NB4 (cell line): ENCODE results near the gene HDAC9.

Experiments
- POLR2A ChIP-seq: IDR thresholded peaks from 2 replicates; pipeline ENCODE4 v1.6.1; 2011; ENCODE audit warnings: mild to moderate bottlenecking; ENCODE audit not compliant: insufficient read length; ENCODE audit errors: extremely low read depth
- TF ChIP-seq, protein P1 (sequence below): IDR thresholded peaks from one replicate; pipeline ENCODE4 v1.5.1; 2012; ENCODE audit warnings: low read depth, low read length
- TF ChIP-seq, protein P2 (sequence below): IDR thresholded peaks from 2 replicates; pipeline ENCODE4 v1.6.1; 2011; ENCODE audit warnings: low read depth, low read length

GRCh38 chr7:18834577-18834976, 339.0 kb downstream of the HDAC9 start:
- TF ChIP-seq, protein P1, sequence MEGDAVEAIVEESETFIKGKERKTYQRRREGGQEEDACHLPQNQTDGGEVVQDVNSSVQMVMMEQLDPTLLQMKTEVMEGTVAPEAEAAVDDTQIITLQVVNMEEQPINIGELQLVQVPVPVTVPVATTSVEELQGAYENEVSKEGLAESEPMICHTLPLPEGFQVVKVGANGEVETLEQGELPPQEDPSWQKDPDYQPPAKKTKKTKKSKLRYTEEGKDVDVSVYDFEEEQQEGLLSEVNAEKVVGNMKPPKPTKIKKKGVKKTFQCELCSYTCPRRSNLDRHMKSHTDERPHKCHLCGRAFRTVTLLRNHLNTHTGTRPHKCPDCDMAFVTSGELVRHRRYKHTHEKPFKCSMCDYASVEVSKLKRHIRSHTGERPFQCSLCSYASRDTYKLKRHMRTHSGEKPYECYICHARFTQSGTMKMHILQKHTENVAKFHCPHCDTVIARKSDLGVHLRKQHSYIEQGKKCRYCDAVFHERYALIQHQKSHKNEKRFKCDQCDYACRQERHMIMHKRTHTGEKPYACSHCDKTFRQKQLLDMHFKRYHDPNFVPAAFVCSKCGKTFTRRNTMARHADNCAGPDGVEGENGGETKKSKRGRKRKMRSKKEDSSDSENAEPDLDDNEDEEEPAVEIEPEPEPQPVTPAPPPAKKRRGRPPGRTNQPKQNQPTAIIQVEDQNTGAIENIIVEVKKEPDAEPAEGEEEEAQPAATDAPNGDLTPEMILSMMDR, result no peak
- no peak for TF ChIP-seq POLR2A
- TF ChIP-seq, protein P2, sequence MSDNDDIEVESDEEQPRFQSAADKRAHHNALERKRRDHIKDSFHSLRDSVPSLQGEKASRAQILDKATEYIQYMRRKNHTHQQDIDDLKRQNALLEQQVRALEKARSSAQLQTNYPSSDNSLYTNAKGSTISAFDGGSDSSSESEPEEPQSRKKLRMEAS, result no peak
